BLaER1 treated with 17β-estradiol and CSF1 and Interleukin-3, amounts not matched to agents 10 nM and 100 nM (cell line): ENCODE data around the gene DPM2.

Experiments
- H3K27ac ChIP-seq, 11 experiments: shearing (Covaris generic); formaldehyde crosslinking; 2 replicates each; pipeline ENCODE4 v1.8.1; 2022
- H3K27me3 ChIP-seq, 11 experiments: shearing (Covaris generic); formaldehyde crosslinking; 2 replicates each; pipeline ENCODE4 v1.8.1; 2022
- H3K36me3 ChIP-seq, 11 experiments: shearing (Covaris generic); formaldehyde crosslinking; 2 replicates each; pipeline ENCODE4 v1.8.1; 2022
- H3K4me1 ChIP-seq, 10 experiments: shearing (Covaris generic); formaldehyde crosslinking; 2 replicates each; pipeline ENCODE4 v1.8.1; 2022
- H3K4me2 ChIP-seq, 11 experiments: shearing (Covaris generic); formaldehyde crosslinking; 2 replicates each; pipeline ENCODE4 v1.8.1; 2022
- H3K4me3 ChIP-seq, 10 experiments: shearing (Covaris generic); formaldehyde crosslinking; 2 replicates each; pipeline ENCODE4 v1.8.1; 2022
- H3K9ac ChIP-seq, 11 experiments: shearing (Covaris generic); formaldehyde crosslinking; 2 replicates each; pipeline ENCODE4 v1.8.1; 2022
- H3K9me3 ChIP-seq, 11 experiments: shearing (Covaris generic); formaldehyde crosslinking; replicated peaks in 1 of 11; 2 replicates each; pipeline ENCODE4 v1.8.1; 2022
- H4K20me1 ChIP-seq, 11 experiments: shearing (Covaris generic); formaldehyde crosslinking; 2 replicates each; pipeline ENCODE4 v1.8.1; 2022
- Cebpa-rat ChIP-seq, 11 experiments: shearing (Covaris generic); IDR thresholded peaks; 2 replicates each; pipeline ENCODE4 v1.8.1; 2022

Gene DPM2

GRCh38 chr9:127945338-127945737 lies 7.7 kb upstream of the DPM2 start:
- H3K36me3 ChIP-seq = peaks cover 0 to 23% (median 13%) of the 10 kb centered on the region in 11 experiments; a peak in 14 of 22 replicates
- no peak overlapping the region for H3K4me3 ChIP-seq
- no peaks in the 10 kb centered on the region for H3K9me3 ChIP-seq
- peaks cover 0 to 62% (median 6%) of the 10 kb centered on the region in 11 experiments; a peak in 12 of 22 replicates for H4K20me1 ChIP-seq
- no peak overlapping the region; a peak in 1 of 22 replicates for H3K9ac ChIP-seq
- TF ChIP-seq Cebpa-rat (IDR thresholded peaks at IDR 0.05) = no peak
- no peaks in the 10 kb centered on the region for H3K27me3 ChIP-seq
- H3K4me2 ChIP-seq = no peak overlapping the region
- no peak overlapping the region for H3K27ac ChIP-seq
- peaks cover 19 to 68% (median 59%) of the 10 kb centered on the region in 10 experiments for H3K4me1 ChIP-seq

DNA sequence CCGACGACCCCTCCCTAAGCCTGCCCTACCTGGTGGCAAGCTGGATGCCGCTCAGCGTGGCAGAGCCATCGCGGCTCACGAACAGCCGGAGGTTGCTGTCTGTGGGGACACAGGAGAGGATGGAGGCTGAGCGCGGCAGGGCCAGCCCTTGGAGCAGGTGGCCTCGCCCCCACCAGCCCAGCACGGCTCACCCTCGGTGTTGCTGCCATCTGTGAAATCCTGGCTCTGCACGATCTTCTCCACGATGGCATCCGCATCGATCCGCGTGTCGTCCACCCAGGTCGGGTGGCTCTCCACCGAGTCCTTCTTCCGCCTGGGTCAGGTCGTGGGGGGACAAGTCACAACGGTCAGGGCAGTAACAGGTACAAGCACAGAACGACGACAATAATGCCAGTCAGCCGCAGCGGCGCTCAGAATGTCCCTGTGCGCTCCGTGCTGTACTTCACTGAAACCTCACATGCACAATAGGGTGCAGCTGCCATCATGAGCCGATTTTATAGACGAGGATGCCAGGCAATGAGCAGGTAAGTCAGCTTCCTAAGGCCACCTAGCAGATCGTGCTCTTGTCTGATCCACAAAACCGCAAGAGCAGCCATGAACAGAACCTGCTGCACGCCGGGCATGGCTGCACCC lies 7.0 kb upstream of the DPM2 start:
- no peak overlapping the region for H3K27ac ChIP-seq
- H4K20me1 ChIP-seq = peaks cover 0 to 56% (median 5%) of the 10 kb centered on the region in 11 experiments; a peak in 12 of 22 replicates
- H3K4me2 ChIP-seq = no peak overlapping the region
- peaks cover 19 to 61% (median 52%) of the 10 kb centered on the region in 10 experiments for H3K4me1 ChIP-seq
- no peak overlapping the region for H3K4me3 ChIP-seq
- no peak overlapping the region for H3K9ac ChIP-seq
- no peak for TF ChIP-seq Cebpa-rat (IDR thresholded peaks at IDR 0.05)
- H3K9me3 ChIP-seq = no peaks in the 10 kb centered on the region
- H3K36me3 ChIP-seq = peaks cover 0 to 23% (median 13%) of the 10 kb centered on the region in 11 experiments; a peak in 14 of 22 replicates
- no peaks in the 10 kb centered on the region for H3K27me3 ChIP-seq

- H4K20me1 ChIP-seq = peaks cover 0 to 49% (median 5%) of the 10 kb centered on the region in 11 experiments; a peak in 10 of 22 replicates
- no peaks in the 10 kb centered on the region for H3K27me3 ChIP-seq
- H3K4me3 ChIP-seq = no peak overlapping the region
- H3K4me1 ChIP-seq = peaks cover 14 to 52% (median 44%) of the 10 kb centered on the region in 10 experiments
- peaks cover 0 to 23% (median 13%) of the 10 kb centered on the region in 11 experiments; a peak in 14 of 22 replicates for H3K36me3 ChIP-seq
- TF ChIP-seq Cebpa-rat (IDR thresholded peaks at IDR 0.05) = no peak
- peak overlapping the region in 6 of 11 experiments; percentile 26 to 72 (median 57); a peak in 8 of 22 replicates for H3K27ac ChIP-seq
- H3K9ac ChIP-seq = peak overlapping the region in 4 of 11 experiments; percentile 12 to 48 (median 22); a peak in 4 of 22 replicates
- peak overlapping the region; percentile 23 to 84 (median 54) for H3K4me2 ChIP-seq
- no peaks in the 10 kb centered on the region for H3K9me3 ChIP-seq
These were observed 6.1 kb upstream of the DPM2 start for GRCh38 chr9:127943731-127944144.

DNA sequence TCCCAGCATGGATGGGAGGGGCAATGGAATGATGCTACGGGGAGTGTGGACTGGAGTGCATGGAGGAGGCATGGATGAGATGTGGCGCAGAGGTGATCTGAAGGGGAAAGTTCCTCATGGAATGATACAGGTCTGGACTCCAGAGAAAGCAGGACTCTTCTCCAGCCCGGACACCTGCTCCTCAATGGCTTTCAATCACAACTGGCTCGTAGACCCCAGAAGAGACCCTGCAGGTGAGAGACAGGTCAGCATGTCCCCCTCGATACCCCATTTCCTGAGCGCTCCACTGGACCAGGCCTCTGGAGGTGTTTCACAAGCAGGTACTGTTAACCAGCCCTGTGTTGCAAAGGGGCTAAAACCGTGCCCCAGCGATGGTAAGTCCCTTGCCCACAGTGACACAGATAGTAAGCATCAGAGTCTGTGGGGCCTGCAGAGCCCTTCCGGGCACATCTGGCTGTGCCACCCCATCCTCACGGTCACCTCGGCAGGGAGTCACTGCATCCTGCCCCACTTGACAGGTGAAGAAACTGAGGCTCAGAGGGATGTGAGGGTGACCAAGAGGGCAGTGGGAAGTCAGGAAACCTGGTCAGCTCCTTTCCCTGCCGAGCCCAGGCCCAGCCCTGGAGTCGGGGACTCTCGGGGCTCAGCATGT lies 5.5 kb upstream of the DPM2 start:
- H3K9ac ChIP-seq = peak overlapping the region in 7 of 11 experiments; percentile 12 to 55 (median 30); a peak in 11 of 22 replicates
- no peaks in the 10 kb centered on the region for H3K9me3 ChIP-seq
- peaks cover 14 to 48% (median 39%) of the 10 kb centered on the region in 10 experiments for H3K4me1 ChIP-seq
- H3K27ac ChIP-seq = peak overlapping the region in 8 of 11 experiments; percentile 26 to 72 (median 54); a peak in 15 of 22 replicates
- H4K20me1 ChIP-seq = peaks cover 0 to 45% (median 0%) of the 10 kb centered on the region in 11 experiments; a peak in 9 of 22 replicates
- peaks cover 0 to 23% (median 13%) of the 10 kb centered on the region in 11 experiments; a peak in 14 of 22 replicates for H3K36me3 ChIP-seq
- no peak overlapping the region for H3K4me3 ChIP-seq
- H3K4me2 ChIP-seq = peak overlapping the region; percentile 23 to 84 (median 54)
- TF ChIP-seq Cebpa-rat (IDR thresholded peaks at IDR 0.05) = no peak
- no peaks in the 10 kb centered on the region for H3K27me3 ChIP-seq

- peaks cover 0 to 23% (median 13%) of the 10 kb centered on the region in 11 experiments; a peak in 14 of 22 replicates for H3K36me3 ChIP-seq
- no peaks in the 10 kb centered on the region for H3K27me3 ChIP-seq
- peaks cover 0 to 38% (median 0%) of the 10 kb centered on the region in 11 experiments; a peak in 8 of 22 replicates for H4K20me1 ChIP-seq
- peak overlapping the region in 5 of 11 experiments; percentile 5 to 48 (median 21); a peak in 3 of 22 replicates for H3K9ac ChIP-seq
- no peaks in the 10 kb centered on the region for H3K9me3 ChIP-seq
- H3K27ac ChIP-seq = peak overlapping the region in 2 of 11 experiments; percentile 68 to 72; a peak in 1 of 22 replicates
- peak overlapping the region in 6 of 11 experiments; percentile 19 to 84 (median 64); a peak in 9 of 22 replicates for H3K4me2 ChIP-seq
- TF ChIP-seq Cebpa-rat (IDR thresholded peaks at IDR 0.05) = no peak
- peaks cover 14 to 44% (median 35%) of the 10 kb centered on the region in 10 experiments for H3K4me1 ChIP-seq
- no peak overlapping the region for H3K4me3 ChIP-seq
These were observed 4.8 kb upstream of the DPM2 start for GRCh38 chr9:127942216-127943010.

DNA sequence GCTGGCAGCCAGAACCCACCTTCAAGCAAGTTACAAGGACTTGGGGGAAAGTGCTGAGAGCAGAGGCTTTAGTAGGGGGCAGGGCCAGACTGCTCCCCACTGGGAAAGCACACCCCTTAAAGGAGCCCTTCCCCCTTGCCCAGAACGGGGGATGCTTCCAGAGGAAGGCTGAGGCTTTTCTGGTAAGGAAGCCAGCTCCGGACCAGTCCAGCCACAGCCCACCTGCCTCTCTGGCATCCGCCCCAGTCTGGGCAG lies 4.2 kb upstream of the DPM2 start:
- peaks cover 17 to 41% (median 34%) of the 10 kb centered on the region in 10 experiments for H3K4me1 ChIP-seq
- no peak overlapping the region for H3K4me2 ChIP-seq
- peak overlapping the region in 3 of 11 experiments; percentile 8 to 16 (median 15); a peak in 3 of 22 replicates for H3K9ac ChIP-seq
- no peak overlapping the region for H3K27ac ChIP-seq
- no peak overlapping the region for H3K4me3 ChIP-seq
- TF ChIP-seq Cebpa-rat (IDR thresholded peaks at IDR 0.05) = no peak
- H3K36me3 ChIP-seq = peaks cover 0 to 23% (median 13%) of the 10 kb centered on the region in 11 experiments; a peak in 14 of 22 replicates
- peaks cover 0 to 34% (median under 1%) of the 10 kb centered on the region in 11 experiments; a peak in 11 of 22 replicates for H4K20me1 ChIP-seq
- no peaks in the 10 kb centered on the region for H3K9me3 ChIP-seq
- no peaks in the 10 kb centered on the region for H3K27me3 ChIP-seq

DNA sequence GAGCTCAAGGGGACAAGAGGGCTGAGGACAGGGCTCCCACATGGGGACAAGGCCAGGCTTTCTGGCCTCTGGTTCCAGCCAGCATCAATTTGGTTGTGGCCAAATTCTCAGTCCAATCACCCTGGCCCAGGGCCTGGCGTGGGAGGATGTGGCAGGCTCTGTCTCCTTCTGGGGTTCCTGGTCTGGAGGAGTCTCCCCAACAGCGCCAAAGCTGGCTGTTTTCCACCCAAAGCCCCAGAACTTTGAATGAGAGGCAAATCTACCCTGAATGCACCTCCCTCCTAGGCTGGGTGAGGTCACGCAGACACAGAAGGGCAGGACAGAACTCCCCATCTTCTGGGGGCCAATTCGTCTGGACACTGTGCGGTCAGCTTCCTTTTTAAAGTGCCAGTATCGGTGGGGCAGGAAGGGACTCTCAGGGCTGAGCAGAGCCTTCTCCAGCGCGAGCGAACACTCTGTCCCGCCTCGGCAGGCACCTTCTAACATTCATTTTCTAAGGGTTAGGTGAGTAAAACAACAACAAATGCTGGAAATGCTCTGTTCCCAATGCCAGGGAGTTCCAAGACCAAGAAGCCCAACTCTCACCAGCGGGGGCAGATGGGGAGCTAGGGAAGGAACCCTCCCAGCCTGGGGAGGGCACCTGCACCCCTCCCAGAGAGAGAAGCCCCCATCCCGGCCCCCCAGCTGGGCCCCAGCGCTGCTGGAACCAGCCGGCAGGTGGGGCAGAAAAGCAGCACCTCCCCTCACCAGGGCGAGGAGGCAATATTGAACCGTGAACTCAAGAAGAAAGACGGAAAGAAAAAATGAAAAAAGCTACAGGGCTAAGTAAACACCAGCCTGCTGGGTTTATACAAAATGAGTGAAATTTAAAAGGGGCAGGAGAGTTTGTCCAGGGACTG lies 3.7 kb upstream of the DPM2 start:
- Histone ChIP-seq H3K27me3 (no peaks in the 10 kb centered on the region), H3K27ac (no peak overlapping the region), H3K9ac (peak overlapping the region in 3 of 11 experiments; percentile 7 to 16 (median 15); a peak in 2 of 22 replicates), H3K4me2 (no peak overlapping the region), H3K4me3 (no peak overlapping the region), H3K36me3 (peaks cover under 1 to 25% (median 13%) of the 10 kb centered on the region in 11 experiments; a peak in 15 of 22 replicates), H3K9me3 (no peaks in the 10 kb centered on the region), H3K4me1 (peaks cover 22 to 41% (median 35%) of the 10 kb centered on the region in 10 experiments), H4K20me1 (peaks cover 0 to 34% (median 6%) of the 10 kb centered on the region in 11 experiments; a peak in 16 of 22 replicates)
- no peak for TF ChIP-seq Cebpa-rat (IDR thresholded peaks at IDR 0.05)
